Tibial nerve (tissue), 4 donors: ENCODE measurements around the gene KLHL36.

Source experiments
- EP300 ChIP-seq, 2 donors: sonication (generic); formaldehyde crosslinking; IDR thresholded peaks; one replicate each; pipeline ENCODE4 v1.6.1; 2017; ENCODE audit warnings: antibody characterized with exemption in 2 of 2, mild to moderate bottlenecking in 1 of 2
- POLR2A ChIP-seq, 2 donors: fragments of 450-650 bp; IDR thresholded peaks; one replicate each; pipeline ENCODE4 v1.6.1; 2017; ENCODE audit warnings: antibody characterized with exemption in 2 of 2, mild to moderate bottlenecking in 2 of 2, moderate library complexity in 2 of 2
- TF ChIP-seq, protein P1 (sequence below), 5 experiments: fragments of 200-600 bp in 3 of 5; fragments of 450-650 bp in 2 of 5; sonication (generic) in 3 of 5; IDR thresholded peaks; one replicate each; pipeline ENCODE4 v1.5.1; 2016 to 2019; ENCODE audit warnings: antibody characterized with exemption in 5 of 5, mild to moderate bottlenecking in 3 of 5, moderate library complexity in 2 of 5

DNA sequence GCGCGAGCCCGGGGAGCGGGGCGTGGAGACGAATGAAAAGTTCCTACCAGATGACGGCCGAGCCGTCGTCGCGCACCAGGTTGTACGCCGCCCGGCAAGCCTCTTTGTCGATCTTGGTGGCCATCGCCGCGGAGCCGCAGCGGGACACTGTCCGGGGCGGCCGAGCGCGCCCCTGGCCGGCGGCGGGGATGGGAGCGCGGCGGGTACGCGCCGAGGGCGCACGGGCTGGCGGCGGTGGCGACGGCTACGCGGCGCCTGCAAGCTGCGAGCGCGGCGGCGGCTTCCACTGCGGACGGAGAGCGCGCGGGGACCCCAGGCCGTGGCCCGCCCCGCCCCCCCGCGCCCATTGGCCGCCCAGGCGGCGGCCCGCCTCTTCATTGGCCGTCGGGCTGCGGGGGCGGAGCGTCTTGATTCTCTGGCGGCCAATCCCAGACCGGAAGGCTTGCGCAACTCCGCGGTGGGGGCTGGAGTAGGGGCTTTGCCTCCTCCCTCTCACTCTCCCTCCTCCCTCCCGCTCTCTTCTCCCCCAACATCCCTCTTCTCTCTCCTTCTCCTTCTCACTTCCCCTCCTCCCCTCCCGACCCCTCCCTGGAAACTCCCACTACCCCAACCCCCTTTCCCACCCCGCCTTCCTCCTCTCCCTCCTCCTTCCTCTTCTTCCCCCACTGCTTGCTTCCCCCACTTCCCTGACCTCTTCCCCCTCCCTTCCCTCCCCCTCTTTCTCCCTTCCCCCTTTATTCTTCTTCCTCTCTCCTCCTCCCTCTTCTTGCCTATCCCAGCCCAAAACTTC is 30.3 kb upstream of the KLHL36 start, which contains the start of gene COTL1:
- TF ChIP-seq, protein P1, sequence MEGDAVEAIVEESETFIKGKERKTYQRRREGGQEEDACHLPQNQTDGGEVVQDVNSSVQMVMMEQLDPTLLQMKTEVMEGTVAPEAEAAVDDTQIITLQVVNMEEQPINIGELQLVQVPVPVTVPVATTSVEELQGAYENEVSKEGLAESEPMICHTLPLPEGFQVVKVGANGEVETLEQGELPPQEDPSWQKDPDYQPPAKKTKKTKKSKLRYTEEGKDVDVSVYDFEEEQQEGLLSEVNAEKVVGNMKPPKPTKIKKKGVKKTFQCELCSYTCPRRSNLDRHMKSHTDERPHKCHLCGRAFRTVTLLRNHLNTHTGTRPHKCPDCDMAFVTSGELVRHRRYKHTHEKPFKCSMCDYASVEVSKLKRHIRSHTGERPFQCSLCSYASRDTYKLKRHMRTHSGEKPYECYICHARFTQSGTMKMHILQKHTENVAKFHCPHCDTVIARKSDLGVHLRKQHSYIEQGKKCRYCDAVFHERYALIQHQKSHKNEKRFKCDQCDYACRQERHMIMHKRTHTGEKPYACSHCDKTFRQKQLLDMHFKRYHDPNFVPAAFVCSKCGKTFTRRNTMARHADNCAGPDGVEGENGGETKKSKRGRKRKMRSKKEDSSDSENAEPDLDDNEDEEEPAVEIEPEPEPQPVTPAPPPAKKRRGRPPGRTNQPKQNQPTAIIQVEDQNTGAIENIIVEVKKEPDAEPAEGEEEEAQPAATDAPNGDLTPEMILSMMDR (IDR thresholded peaks at IDR 0.05) = peak in 2 of 5 experiments; percentile 32 to 41
- TF ChIP-seq EP300 (IDR thresholded peaks at IDR 0.05) = peak in 1 of 2 donors; percentile 74
- peak; percentile 91 to 93 for TF ChIP-seq POLR2A (IDR thresholded peaks at IDR 0.05)
